ENCODE results near the gene PPP2R2C. TPM values are rescaled to one million over a fixed set of nuclear protein-coding genes. Genes with fewer than 3 reads are reported as not detected.

PPP2R2C gene
- total RNA-seq, 1 donor from 2014 or later, result 46.9 TPM

DNA sequence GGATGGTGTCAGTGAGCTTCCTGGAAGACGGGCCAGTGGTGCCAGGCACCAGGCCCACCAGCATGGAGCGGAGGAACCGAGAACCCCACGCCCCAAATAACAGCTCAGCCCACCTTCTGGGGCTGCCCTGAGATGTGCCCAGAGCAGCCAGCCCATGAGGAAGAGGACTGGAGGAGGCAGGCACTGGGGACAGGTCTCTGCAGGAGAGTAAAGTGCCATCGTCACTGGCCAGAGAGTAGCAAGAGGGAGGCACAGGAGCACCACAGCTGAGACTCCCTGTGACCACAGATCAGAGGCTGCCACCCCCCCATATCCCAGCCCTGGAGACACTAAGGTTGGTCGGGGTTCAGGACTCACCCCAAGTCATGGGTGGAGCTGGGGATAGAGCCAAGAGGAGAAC, 63.0 kb downstream of the PPP2R2C start:
- FAIRE-seq, result no peak
- no peak for DNase-seq (ENCODE audit: low spot score in 2 of 2)

DNA sequence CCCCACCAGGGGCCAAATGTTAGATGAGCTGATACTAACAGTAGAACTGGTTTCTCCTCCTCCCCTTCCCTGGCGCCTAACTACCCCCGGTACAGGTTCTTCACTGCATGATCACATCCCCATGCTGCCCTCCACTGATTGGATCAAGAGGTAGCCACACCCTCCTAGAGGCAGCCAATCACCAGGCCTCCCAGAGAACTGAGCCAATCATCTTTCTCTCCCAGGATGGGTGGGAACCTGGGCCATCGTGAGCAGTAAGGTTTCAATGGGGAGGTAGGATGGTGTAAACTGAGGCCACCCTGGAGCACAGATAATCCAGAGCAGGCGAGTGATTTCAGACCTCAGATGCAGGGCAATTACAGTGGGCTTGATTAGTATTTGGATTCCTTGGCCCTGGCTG, 64.2 kb downstream of the PPP2R2C start:
- FAIRE-seq (no peak), DNase-seq (ENCODE audit: low spot score in 2 of 2) (no peak)

DNA sequence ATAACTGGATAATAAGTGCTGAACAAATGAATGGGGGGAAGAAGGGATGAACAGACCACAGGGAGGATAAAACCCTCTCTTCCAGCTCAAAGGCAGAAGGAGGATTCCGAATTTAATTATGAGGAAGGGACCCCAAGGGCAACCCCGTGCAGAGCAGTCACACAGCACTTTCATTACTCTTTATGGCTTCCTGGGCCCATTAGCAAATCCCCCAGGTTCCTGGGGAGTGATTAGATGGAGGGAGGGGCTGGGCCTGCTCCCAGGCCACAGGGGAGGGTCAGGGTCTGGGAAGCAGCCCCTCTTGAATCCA, 67.1 kb downstream of the PPP2R2C start:
- FAIRE-seq (no peak), DNase-seq (ENCODE audit: low spot score in 2 of 2) (no peak)

DNA sequence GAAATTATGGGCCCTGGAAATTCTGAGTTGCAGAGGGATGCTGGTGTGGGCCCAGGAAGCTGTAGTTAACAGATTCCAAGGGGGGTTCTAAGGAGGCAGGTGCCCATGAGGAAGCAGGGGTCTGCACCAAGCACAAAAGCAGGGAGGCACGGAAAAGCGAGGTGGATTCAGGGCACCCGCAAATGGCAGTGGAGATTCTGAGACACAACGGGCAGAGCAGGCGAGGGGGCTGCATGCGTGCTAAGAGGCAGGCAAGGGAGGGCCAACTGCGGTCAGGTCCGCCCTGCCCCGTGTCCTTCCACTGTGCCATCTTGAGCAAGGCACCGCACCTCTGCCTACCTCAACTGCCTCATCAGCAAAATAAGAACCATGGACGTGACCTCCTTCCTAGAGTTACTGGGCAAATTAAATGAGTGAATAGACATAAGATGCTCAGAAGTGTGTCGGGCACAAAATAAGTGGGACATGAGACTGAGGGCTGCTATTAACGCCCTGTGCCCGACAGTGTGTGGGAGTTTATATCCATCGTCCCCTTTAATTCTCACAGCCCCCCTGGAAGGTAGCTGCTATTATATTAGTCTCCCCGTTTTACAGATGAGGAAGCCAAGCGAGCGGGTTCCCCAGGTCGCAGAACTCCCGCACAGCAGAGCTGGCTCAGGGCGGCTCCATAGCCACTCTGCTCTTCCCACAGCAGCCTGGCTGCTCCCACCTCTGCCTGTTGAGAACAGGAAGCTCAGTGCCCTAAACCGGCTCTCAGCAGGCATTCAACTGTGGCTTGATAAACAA, 67.6 kb downstream of the PPP2R2C start:
- DNase-seq (ENCODE audit: low spot score in 2 of 2) (no peak), FAIRE-seq (no peak)

DNA sequence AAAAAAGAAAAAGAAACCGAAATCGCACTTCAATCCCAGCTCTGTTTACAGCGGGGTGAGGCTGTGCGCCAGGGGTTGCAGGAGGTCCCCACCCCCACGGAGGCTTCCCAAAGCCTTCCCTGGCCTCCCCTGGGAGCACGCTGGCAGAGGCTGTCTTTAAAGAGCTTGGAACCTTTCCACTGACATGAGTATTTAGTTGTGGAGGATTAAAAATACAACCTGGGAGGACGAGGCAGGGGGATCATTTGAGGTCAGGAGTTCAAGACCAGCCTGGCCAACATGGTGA, 69.1 kb downstream of the PPP2R2C start:
- no peak for DNase-seq (ENCODE audit: low spot score in 2 of 2)

DNA sequence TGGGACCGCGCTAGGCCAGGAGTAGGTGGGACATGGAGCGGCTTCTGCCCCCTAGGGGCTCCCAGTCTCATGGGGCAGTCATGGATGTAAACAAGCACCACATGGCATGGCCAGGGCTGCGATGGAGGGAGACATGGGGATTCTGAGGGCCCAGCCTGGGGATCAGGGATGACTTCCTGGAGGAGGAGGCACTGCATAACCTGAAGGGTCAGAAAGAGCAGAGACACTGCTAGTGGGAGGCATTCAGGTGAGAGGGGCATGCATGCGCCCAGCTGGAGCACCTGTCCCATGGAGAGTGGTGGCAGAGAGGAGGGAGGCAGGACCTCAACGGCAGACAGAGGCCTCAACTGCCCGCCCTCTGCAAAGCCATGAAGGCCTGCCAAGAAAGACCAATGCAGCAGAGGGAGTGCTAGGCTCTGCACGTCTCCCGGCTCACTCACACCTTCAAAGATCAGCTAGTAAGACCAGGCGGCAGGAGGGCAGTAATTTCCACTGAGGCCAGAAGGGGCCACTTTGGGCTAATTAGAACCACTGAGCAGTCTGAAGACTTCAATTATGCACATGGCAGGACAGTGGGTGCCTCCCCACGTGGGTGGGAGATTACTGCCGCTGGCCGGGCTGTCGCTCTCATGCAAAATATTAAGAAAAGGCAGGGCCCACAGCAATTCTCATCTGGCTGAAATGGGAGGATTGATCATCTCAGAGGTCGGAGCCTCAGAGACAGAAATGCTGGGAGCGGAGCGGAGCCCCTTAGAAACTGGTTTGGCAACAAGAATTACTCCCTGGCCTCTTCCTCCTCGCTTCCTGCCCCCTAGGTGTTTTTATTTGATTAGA, 69.6 kb downstream of the PPP2R2C start:
- FAIRE-seq, result no peak

More for the DNA sequence above, 69.1 kb downstream of the PPP2R2C start:
- FAIRE-seq, result no peak

DNA sequence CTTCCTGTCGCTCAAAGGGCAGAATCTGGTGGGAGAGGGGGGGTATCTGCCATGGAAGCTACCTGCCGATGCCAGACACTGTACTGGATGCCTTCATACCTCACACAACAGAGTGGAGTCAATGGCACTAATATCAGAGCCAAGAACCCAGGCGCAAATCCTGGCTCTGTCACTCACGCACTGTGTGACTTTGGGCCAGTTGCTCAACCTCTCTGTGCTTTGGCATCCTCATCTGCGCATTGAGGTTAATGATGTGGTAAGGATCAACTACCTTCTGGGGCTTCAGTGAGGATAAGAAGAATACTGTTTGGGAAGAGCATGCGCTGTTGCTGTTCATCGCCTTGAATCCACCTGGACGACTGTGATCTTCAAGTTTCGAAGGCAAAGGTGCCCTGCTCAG, 70.6 kb downstream of the PPP2R2C start:
- DNase-seq (ENCODE audit: low spot score in 2 of 2), result no peak
- FAIRE-seq, result no peak

More for the DNA sequence above, 69.6 kb downstream of the PPP2R2C start:
- DNase-seq (ENCODE audit: low spot score in 2 of 2), result no peak

DNA sequence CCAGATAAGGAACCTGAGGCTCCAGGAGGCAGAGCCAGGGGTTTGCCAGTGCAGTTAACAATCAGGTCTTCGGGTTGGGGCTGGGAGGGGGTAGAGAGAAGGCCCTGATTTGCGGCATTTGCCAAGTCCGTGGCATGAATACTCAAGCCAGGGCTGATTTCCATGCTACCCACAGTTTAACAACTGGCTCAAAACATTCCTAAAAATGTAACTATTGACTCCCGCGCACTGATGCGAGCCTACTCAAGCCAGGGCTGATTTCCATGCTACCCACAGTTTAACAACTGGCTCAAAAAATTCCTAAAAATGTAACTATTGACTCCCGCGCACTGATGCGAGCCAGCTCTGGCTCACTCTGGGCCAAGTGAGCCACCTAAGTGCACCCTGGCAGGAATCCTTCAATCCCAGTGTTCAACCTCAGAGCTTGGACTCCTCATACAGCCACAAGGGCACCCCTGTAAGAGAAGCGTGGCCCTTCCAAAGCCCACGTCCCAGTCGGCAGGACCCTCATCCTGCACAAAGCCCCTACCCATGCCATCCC, 75.6 kb downstream of the PPP2R2C start:
- no peak for DNase-seq (ENCODE audit: low spot score in 2 of 2)
- FAIRE-seq, result no peak

DNA sequence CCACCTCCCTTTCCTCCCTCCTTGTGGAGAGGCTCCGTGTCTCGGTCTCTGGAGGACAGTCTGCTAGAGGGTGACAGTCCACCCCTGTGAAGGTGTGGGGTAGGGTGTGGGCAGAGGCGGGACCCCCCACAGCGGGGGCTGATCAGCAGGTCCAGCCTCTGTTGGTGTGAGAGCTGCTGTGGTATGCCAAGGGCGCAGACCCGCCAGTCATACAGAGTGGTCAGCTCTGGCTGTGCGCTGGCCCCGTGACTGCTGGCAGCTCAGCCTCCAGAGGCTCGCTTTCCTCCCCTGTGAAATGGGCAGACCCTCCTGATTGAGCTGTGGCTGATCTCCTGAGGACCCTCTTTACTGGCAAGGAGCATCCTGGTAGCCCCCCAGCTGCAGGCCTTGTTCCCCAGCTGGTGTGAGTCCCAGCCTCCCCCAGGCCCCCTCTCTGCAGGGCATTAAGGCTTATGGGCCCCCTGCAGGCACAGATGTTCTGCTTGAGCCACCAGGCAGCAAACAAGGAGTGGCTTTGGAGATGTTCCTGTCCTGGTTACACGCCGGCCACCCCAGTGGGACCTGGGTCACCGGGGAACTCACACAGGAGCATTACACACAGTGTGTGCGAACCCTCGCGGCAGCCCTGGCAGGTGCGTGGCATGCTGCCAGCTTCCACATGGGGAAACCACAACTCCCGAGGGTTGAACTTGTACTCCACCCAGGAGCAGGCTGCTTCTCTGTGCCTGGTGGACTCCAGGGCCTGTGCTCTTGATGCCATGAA, 76.8 kb downstream of the PPP2R2C start:
- DNase-seq (ENCODE audit: low spot score in 2 of 2) (no peak), FAIRE-seq (no peak)

DNA sequence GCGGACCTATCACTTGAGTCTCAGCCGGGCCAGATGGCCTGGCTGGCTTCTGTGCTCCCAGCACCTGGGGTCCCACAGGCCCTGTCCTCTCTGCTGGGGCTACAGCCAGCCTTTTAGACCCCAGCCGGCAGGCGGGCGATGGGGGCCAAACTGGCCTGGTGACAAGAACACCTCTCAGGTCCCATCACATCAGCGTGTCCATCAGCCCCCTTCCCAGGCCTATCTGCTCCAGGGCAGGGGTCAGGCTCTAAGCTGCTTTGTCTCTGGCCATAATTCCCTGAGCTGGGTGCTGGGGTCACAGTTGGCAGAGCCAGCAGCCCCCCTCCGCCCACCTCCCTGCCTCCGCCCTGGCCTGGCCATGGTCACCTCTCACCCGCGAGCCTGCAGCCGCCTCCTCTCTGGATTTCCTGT, 77.7 kb downstream of the PPP2R2C start:
- FAIRE-seq, result no peak
- no peak for DNase-seq (ENCODE audit: low spot score in 2 of 2)

DNA sequence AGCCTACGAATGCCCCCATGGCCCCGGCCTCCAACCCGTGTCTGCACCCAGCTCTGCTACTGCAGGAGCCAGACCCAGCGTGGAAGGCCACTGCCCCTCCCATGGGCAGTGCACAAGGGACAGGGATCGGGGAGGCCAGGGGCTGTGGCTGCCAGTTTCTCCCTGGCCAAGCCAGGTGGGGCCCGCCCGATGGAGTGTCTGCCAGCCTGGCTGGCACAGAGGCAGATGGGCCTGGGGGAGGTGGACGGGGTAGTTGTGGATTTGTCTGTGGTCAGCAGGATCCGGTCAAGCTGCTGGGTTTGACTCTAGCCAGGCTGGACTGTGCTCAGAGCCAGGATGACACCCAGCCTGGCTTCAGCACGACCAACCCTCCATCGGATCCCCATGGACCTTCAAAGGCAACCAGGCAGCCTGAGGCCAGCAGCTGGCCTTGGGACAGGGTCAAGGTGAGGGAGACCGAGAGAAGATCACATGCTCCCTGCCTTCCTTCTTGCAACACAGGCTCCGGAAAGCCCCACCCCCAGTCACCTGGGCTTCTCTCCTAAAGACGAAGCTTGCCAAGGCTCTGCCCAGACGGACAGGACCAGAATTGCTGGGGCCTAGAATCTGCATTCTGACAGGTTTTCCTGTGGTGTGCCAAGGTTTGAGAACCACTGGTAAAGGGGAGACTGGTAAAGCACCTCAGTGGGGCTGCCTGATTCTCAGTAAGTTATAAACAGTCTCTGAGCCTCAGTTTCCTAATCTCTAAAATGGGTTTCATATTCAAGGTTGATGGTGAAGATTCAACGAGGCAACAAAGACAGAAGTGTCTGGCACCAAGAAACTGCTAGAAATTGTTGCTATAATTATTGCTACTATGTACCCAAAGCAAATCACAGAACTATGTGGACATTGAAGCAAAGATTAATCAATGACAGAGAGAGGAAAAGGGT, 78.6 kb downstream of the PPP2R2C start:
- FAIRE-seq, result no peak
- DNase-seq (ENCODE audit: low spot score in 2 of 2), result no peak

DNA sequence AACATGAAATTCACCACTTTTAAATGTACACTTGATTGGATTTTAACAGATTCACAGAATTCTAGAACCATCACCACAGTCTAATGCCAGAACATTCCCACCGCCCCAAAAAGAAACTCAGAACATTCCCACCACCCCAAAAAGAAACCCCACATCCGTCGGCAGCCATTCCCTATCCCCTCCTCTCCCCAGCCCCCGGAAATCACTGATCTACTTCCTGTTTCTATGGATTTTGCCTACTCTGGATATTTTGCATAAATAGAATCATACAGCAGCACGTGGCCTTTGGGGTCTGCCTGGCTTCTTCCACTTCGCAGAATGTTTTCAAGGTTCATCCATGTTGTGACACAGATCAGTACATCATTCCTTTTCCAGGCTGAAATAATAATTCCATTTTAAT, 79.3 kb downstream of the PPP2R2C start:
- no peak for FAIRE-seq
- no peak for DNase-seq (ENCODE audit: low spot score in 2 of 2)

DNA sequence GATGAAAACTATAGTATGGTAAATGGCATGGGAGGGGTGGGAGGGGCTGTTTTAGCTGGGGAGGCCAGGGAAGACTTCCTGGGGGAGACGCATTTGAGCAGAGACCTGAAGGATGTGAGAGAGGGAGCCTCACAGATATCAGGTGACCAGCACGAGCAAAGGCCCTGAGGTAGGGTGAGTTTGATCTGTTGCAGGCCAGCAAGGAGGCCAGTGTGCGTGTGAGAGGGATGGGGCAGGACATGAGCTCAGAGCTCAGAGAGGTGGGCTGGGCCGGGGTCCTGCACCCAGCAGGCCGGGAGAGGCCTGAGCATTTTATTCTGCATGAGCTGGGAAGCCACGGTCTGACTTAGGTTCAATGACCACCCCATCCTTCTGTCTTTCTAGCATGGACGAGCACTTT, 80.0 kb downstream of the PPP2R2C start:
- FAIRE-seq, result no peak
- no peak for DNase-seq (ENCODE audit: low spot score in 2 of 2)

DNA sequence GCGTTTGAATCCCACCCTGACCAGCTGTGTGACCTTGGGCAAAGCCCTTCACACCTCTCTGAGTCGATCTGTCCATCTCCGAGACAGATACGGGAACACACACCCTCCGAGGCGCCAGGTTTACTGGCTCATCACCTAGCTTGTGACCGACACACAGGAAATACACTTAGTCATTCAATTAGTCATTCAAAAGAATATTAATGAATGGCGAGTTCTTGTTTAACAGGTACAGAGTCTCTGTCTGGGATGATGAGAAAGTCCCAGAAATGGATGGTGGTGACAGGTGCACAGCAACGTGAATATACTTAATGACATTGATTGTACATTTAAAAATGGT, 80.6 kb downstream of the PPP2R2C start:
- DNase-seq (ENCODE audit: low spot score in 2 of 2) (no peak), FAIRE-seq (no peak)

DNA sequence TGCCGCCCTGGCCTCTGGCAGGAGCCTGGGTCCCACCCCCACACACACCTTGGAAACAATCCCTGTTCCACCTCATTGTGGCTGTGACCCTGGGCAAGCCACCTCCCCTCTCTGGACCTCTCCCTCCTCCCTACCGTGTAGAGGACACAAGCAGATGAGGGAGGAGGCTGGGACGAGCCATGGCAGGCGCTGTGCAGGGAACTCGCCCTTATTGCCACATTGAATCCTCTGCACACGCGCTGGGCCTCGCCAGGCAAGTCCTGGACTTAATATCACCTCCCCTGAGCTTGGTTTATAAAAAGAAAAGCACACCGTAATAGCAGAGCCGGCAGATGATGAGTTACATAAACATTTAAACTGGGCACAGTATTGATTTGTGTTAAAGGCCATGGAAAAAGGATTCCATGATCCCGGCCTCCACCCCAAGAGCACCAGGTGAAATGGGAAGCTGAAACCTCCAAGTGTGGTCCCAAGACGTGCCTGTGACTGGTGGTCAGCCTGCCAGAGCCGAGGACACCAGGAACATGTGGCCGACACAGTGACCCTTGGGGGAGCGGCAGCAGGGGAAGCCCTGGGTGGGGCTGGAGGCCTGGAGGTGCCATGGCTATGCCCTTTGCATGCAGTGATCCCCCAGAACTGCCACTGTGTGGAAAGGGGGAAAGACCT, 81.1 kb downstream of the PPP2R2C start:
- DNase-seq (ENCODE audit: low spot score in 2 of 2), result no peak
- FAIRE-seq, result no peak

DNA sequence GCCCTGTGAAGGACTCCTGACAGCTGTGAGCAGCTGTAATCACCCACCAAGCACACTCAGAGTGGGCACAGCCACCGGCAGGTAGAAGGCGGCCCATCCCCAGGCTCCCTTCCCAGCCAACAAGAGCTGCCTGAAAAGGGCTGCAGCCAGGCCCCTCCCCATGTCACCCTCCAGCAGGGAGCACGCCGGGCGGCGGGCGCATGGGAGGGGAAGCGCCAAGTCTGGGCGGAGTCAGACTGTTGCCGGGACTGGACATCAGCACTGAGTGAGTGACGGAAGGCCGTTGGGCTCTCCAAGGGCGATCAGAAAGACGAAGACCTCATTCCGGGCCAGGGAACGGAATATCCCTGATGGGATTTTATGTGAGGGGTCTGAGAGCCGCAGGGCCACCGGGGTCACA, 82.1 kb downstream of the PPP2R2C start:
- FAIRE-seq (no peak), DNase-seq (ENCODE audit: low spot score in 2 of 2) (peak in 1 of 2 donors; percentile 34)

DNA sequence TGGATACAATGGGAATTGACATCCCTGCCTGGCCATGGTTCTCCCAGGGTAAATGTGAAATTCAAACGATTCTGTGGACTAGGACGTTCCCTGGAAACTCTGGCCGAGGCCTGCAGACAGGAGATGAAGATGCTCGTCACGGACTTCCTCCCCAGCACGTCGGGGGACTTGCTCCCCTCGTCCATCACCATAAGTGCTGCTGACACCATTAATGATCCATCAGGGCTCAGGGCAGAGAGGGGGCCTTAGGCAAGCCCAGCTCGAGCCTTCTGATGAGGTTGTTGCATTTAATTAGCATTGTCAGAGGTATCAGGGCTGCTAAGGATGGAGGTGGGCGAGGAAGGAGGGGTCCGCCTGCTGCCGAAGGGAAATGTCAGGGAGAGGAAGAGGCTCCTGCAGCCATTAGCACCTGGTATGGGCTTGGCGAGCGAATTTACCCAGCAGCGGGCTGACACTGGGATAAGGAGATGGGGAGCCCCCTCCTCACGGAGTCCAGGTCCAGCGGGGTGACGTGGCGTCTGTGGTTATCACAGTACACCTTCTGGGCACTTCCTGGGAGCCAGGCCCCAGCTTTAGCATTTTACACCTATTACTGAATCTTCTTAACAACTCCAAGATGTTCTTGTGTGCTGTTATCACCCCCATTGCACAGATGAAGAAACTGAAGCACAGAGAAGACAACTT, 83.1 kb downstream of the PPP2R2C start:
- no peak for DNase-seq (ENCODE audit: low spot score in 2 of 2)
- no peak for FAIRE-seq

DNA sequence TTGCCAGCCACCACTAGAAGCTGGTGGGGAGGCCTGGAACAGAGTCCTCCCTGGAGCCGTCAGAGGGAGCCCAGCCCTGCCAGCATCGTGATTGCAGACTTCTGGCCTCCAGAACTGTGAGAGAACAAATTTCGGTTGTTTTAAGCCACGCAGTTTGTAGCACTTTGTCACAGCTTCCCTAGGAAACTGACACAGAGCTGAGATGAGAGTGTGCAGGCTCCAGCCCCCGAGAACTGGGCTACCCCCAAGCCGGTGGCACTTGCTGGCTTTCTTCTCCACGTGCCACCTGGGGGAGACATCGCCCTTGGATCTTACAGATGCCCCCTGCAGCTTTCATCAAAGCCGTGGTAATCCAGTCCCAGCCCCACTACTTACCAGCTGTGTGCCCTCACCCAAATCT, 83.7 kb downstream of the PPP2R2C start:
- DNase-seq (ENCODE audit: low spot score in 2 of 2), result no peak
- no peak for FAIRE-seq

DNA sequence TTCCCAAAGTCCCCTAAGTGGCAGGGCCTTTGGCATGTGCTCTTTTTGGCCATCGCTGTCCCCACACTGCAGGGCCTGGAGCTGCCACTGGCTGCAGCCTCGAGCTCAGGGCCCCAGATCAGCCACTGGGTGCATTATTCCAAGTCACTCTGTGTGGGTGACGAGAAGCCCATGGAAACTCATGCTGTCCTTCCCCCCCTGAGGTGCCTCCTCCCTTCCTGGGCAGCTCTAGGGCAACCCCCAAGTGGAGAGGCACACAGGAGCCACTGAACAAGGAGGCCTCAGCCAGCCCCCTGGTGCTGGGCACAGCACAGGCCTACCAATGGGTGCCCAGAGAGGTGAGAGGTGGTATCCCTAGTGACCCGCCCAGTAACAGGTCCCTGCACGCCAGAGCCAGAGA, 84.5 kb downstream of the PPP2R2C start:
- FAIRE-seq, result no peak
- DNase-seq (ENCODE audit: low spot score in 2 of 2), result no peak
